Breast epithelium (tissue), 3 donors: ENCODE measurements around the gene FAM174C.

ENCODE experiments used
- CTCF ChIP-seq, 3 donors: fragments of 450-650 bp; IDR thresholded peaks; one replicate each; pipeline ENCODE4 v1.5.1; 2016 to 2017; ENCODE audit warnings: antibody characterized with exemption in 3 of 3, mild to moderate bottlenecking in 3 of 3, moderate library complexity in 3 of 3
- POLR2A ChIP-seq: fragments of 450-650 bp; IDR thresholded peaks from one replicate; pipeline ENCODE4 v1.6.1; 2016; ENCODE audit warnings: antibody characterized with exemption, mild to moderate bottlenecking, moderate library complexity

GRCh38 chr19:1240925-1241324 is 34.4 kb upstream of the FAM174C start:
- TF ChIP-seq CTCF (IDR thresholded peaks at IDR 0.05) = no peak
- TF ChIP-seq POLR2A = no peak
